HepG2 (cell line): ENCODE results near the gene KLF3. TPM values are rescaled to one million over a fixed set of nuclear protein-coding genes. Genes with fewer than 3 reads are reported as not detected.

Experiments used
- AGO2 ChIP-seq: fragments of 200-400 bp; formaldehyde crosslinking; optimal IDR thresholded peaks from 2 replicates; pipeline ENCODE3; 2017; ENCODE audit warnings: mild to moderate bottlenecking, low read depth, low read length, moderate library complexity
- E2F1 ChIP-seq: sonication (generic); formaldehyde crosslinking; IDR thresholded peaks from 2 replicates; pipeline ENCODE4 v1.5.0; 2020; ENCODE audit warnings: missing genetic modification reagents
- JUND ChIP-seq: sonication (generic); formaldehyde crosslinking; IDR thresholded peaks from 2 replicates; pipeline ENCODE4 v1.8.0; 2022; ENCODE audit warnings: mild to moderate bottlenecking, missing genetic modification reagents
- KLF11 ChIP-seq: IDR thresholded peaks from 2 replicates; pipeline ENCODE4 v1.6.1; 2016; ENCODE audit warnings: missing compliant biosample characterization
- LBX2 ChIP-seq: sonication (generic); formaldehyde crosslinking; IDR thresholded peaks from 2 replicates; pipeline ENCODE4 v1.5.0; 2020; ENCODE audit warnings: missing genetic modification reagents, mild to moderate bottlenecking, borderline replicate concordance
- LCORL ChIP-seq, 2 experiments: fragments of 450-650 bp in 1 of 2; sonication (generic) in 1 of 2; formaldehyde crosslinking in 1 of 2; IDR thresholded peaks; 2 replicates each; pipeline versions ENCODE4 v1.5.0 to v1.6.1; 2017 to 2020; ENCODE audit warnings: antibody characterized with exemption in 1 of 2, missing genetic modification reagents in 1 of 2
- NCOA5 ChIP-seq: sonication (generic); formaldehyde crosslinking; IDR thresholded peaks from 2 replicates; pipeline ENCODE4 v1.4.0; 2020; ENCODE audit warnings: missing genetic modification reagents
- NONO ChIP-seq, 2 experiments: fragments of 450-650 bp in 1 of 2; sonication (generic) in 1 of 2; formaldehyde crosslinking in 1 of 2; IDR thresholded peaks in 1 of 2; conservative IDR thresholded peaks in 1 of 2; 2 replicates each; pipeline versions ENCODE4 v1.6.1 to v1.8.0; 2017 to 2022; ENCODE audit warnings: mild to moderate bottlenecking in 1 of 2, missing genetic modification reagents in 1 of 2, moderate library complexity in 1 of 2
- PHF8 ChIP-seq: sonication (generic); formaldehyde crosslinking; IDR thresholded peaks from 2 replicates; pipeline ENCODE4 v1.5.0; 2020; ENCODE audit warnings: missing genetic modification reagents
- SAP130 ChIP-seq: IDR thresholded peaks from 2 replicates; pipeline ENCODE4 v1.6.1; 2016; ENCODE audit warnings: low read depth
- SCMH1 ChIP-seq: sonication (generic); formaldehyde crosslinking; IDR thresholded peaks from 2 replicates; pipeline ENCODE4 v1.9.0; 2021; ENCODE audit warnings: missing genetic modification reagents, mild to moderate bottlenecking, borderline replicate concordance
- SOX5 ChIP-seq: IDR thresholded peaks from 2 replicates; pipeline ENCODE4 v1.6.1; 2016; ENCODE audit warnings: borderline replicate concordance
- ZBTB4 ChIP-seq: sonication (generic); formaldehyde crosslinking; IDR thresholded peaks from 2 replicates; pipeline ENCODE4 v1.4.0; 2020; ENCODE audit warnings: missing genetic modification reagents, mild to moderate bottlenecking, borderline replicate concordance
- ZMYM4 ChIP-seq: sonication (generic); formaldehyde crosslinking; IDR thresholded peaks from 2 replicates; pipeline ENCODE4 v1.8.1; 2023; ENCODE audit warnings: mild to moderate bottlenecking, missing genetic modification reagents
- ZNF609 ChIP-seq: sonication (generic); formaldehyde crosslinking; IDR thresholded peaks from 2 replicates; pipeline ENCODE4 v1.4.0; 2020; ENCODE audit warnings: mild to moderate bottlenecking, missing genetic modification reagents, borderline replicate concordance
- ZUFSP ChIP-seq: sonication (generic); formaldehyde crosslinking; IDR thresholded peaks from 2 replicates; pipeline ENCODE4 v1.9.0; 2021; ENCODE audit warnings: missing genetic modification reagents, mild to moderate bottlenecking, borderline replicate concordance
- polyA plus RNA-seq, 8 experiments: library from polyadenylated mRNA; depleted of rRNA in 3 of 8; stranded (reverse) in 7 of 8; unstranded in 1 of 8; fragments of >200 nt; fragmentation: Illumina TruSeq in 4 of 8; extraction: Trizol in 4 of 8; gene quantifications; 2 replicates each; pipeline versions ENCODE4 v1.2.1 to v1.2.3, GENCODE V29; 2011 to 2016; ENCODE audit warnings: low read depth in 4 of 8, missing spikeins in 1 of 8, mixed read lengths in 1 of 8; ENCODE audit not compliant: insufficient read depth in 1 of 8
- total RNA-seq, 5 experiments: library from RNA; depleted of rRNA; stranded (reverse); fragments of >200 nt; fragmentation: Illumina TruSeq; extraction: Trizol; gene quantifications; 2 replicates each; pipeline ENCODE4 v1.2.3, GENCODE V29; 2016; ENCODE audit warnings: low read depth in 1 of 5

Gene KLF3
- total and polyA plus RNA-seq, 2 of the 13 experiments (the other 11 are each of a cell fraction or from before 2014, with no cell fraction given), result 29.1 to 37.8 TPM

GRCh38 chr4:38672397-38673129 lies 8.6 kb downstream of the KLF3 start (continued):
- no peak for TF ChIP-seq NCOA5 (CRISPR knock-in tag)
- no peak for TF ChIP-seq E2F1 (CRISPR knock-in tag)
- TF ChIP-seq ZNF609, result peak; percentile 31; the same call in 1 of the 2 replicates
- TF ChIP-seq SAP130 (CRISPR knock-in tag), result peak; percentile 57
- TF ChIP-seq KLF11, result 0 out of 2 replicates have a peak, but pooled peaks have one; percentile 42
- peak; percentile 46; the same call in 1 of the 2 replicates for TF ChIP-seq SOX5 (CRISPR knock-in tag)
- no peak for TF ChIP-seq PHF8 (CRISPR knock-in tag)
- TF ChIP-seq LCORL (IDR thresholded peaks at IDR 0.05), result no peak
- TF ChIP-seq LCORL (CRISPR knock-in tag; IDR thresholded peaks at IDR 0.05), result peak; percentile 88
- TF ChIP-seq NONO (IDR thresholded peaks at IDR 0.05), result no peak
- TF ChIP-seq NONO (CRISPR knock-in tag; conservative IDR thresholded peaks at IDR 0.05), result peak; percentile 47; the same call in 1 of the 2 replicates
- TF ChIP-seq AGO2, result peak; percentile 71
- TF ChIP-seq ZUFSP, result no peak
- TF ChIP-seq LBX2 (CRISPR knock-in tag), result no peak
- TF ChIP-seq SCMH1 (CRISPR knock-in tag), result no peak
- peak; percentile 44 for TF ChIP-seq ZMYM4
- TF ChIP-seq JUND (CRISPR knock-in tag), result no peak
- TF ChIP-seq ZBTB4 (CRISPR knock-in tag), result no peak
